Transverse colon (tissue), 1 donor: Measurements from ENCODE around the gene ANKRD34C.

Source experiments
- EP300 ChIP-seq: sonication (generic); formaldehyde crosslinking; IDR thresholded peaks from one replicate; pipeline ENCODE4 v1.6.1; 2017; ENCODE audit warnings: antibody characterized with exemption, low read depth
- POLR2A ChIP-seq: fragments of 450-650 bp; IDR thresholded peaks from one replicate; pipeline ENCODE4 v1.6.1; 2016; ENCODE audit warnings: antibody characterized with exemption, mild to moderate bottlenecking, moderate library complexity

DNA sequence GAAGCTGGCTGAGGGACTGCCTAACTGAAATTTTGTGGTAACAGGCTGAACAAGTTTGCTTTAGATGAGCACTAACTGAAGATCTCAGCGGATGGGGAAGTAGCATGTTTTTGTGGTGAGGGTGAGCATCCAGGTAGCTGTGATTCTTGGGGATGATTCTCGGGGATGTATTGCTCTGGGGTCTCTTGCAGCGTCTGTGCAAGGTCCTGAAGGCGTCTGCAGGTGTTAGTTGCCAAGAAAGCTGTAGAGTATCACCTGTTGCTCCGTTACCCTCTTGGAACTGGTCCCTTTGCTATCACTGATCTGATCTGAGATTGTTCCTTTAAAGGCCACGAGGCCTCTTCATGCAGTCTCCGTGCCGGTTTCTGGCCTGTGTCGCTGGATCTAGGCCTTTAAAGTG lies 34.3 kb downstream of the ANKRD34C start:
- no peak for TF ChIP-seq EP300
- no peak for TF ChIP-seq POLR2A
